ENCODE data around the gene ZNF280D. TPM values are rescaled to one million over a fixed set of nuclear protein-coding genes. Genes with fewer than 3 reads are reported as not detected.

ZNF280D gene
- total RNA-seq, 2 experiments from 2014 or later: 17.5 to 21.0 TPM

DNA sequence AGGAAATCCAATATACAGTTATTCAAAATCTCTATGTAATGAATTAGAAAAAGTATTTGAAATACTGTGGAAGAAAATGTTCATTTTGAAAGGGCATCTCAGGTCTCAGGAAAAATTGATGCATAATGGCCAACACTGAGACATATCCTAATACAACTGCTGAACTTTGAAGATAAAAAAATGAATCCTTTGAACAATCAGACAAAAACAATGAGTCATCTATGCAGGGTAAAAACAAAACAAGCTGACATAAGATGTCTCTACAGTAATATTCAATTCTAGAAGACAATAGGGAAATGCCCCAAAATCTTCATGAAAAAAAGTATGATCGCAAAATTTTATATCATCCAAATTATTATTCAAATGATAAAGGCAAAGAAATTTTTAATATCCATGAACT lies 34.0 kb upstream of the ZNF280D start:
- ChIA-PET CTCF (no interaction called here), POLR2A (no interaction called here)
- DNase-seq (no peak), ATAC-seq (no peak)
- H3K4me3 Mint-ChIP-seq: no peak overlapping the region
- no peaks in the 10 kb centered on the region for H3K36me3 Mint-ChIP-seq (ENCODE audit: low read depth)
- H3K27ac Mint-ChIP-seq: no peak overlapping the region
- H3K4me1 Mint-ChIP-seq (ENCODE audit: low read depth): peaks cover 16% of the 10 kb centered on the region
- no peaks in the 10 kb centered on the region for H3K9me3 Mint-ChIP-seq (ENCODE audit: insufficient read depth)
- H3K27me3 Mint-ChIP-seq (ENCODE audit: low read depth): peaks cover 7% of the 10 kb centered on the region

DNA sequence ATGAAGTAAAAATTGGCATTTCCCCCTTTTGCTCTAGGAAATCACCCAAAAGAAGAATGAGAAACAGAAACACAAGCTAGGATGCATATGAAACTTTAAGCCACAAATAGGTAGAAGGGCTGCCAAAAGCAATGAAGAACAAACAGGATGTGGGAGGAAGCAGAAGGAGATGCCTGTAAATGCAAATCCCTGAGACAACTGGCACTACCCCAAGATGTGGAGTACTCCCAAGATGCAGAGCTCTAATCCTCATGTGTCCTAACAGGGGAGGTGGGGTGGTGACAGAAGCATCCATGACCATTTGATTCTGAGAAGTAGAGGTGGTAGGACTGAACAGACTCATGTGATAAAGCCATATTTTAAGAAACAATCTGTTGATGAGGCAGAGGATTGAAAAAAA lies 31.9 kb upstream of the ZNF280D start:
- Mint-ChIP-seq H3K36me3 (ENCODE audit: low read depth) (no peaks in the 10 kb centered on the region), H3K9me3 (ENCODE audit: insufficient read depth) (no peaks in the 10 kb centered on the region), H3K27me3 (ENCODE audit: low read depth) (no peaks in the 10 kb centered on the region), H3K27ac (no peak overlapping the region), H3K4me1 (ENCODE audit: low read depth) (peaks cover 16% of the 10 kb centered on the region), H3K4me3 (no peak overlapping the region)
- ATAC-seq (no peak), DNase-seq (no peak)
- ChIA-PET CTCF (interaction anchor here (1.0 to 1.3 kb wide), 2 partner anchors 9 to 30 kb away, joined by 3 to 4 read pairs; no protein-coding TSS in a partner anchor), POLR2A (no interaction called here)

DNA sequence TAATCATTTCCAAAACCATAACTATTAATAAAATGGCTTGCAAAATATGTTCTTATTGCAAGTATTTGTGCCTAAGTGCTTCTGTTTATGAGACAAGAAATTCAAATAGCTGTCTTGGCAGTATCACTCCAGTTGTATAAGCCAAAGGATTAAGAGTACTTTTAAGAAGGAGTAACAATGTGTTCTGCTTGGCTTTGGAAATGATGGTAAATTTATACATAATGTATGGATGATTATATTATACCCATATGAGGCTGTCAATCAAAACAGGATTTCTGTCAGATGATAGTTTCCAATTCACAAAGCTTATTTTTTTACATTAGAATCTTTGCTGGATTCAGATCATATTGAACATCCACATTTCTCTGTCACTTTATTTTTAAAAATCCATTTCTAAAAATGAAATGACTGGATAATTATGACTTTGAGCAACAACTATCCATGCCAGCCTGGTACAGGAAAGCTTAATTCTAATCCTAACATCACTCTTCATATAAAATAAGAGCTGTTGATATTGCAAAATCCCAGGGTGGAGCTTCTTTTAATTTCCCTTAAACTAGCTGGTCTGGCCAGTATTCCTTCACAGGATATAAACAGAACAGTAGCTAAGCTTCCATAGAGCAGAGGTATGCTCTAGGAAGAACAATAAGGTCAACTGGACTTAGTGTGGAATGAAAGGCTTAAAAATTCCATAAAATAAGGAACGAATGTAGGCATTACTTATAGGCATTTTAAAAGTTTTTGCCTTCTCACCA lies 30.0 kb upstream of the ZNF280D start:
- DNase-seq: no peak
- Mint-ChIP-seq H3K4me1 (ENCODE audit: low read depth) (peaks cover 16% of the 10 kb centered on the region), H3K4me3 (no peak overlapping the region), H3K27me3 (ENCODE audit: low read depth) (peaks cover 2% of the 10 kb centered on the region), H3K9me3 (ENCODE audit: insufficient read depth) (no peaks in the 10 kb centered on the region), H3K27ac (no peak overlapping the region), H3K36me3 (ENCODE audit: low read depth) (no peaks in the 10 kb centered on the region)
- CTCF ChIA-PET: interaction anchor here (1.1 to 2.0 kb wide), 2 partner anchors 23 to 272 kb away, joined by 3 to 5 read pairs; no protein-coding TSS in a partner anchor
- POLR2A ChIA-PET: no interaction called here
- no peak for ATAC-seq

DNA sequence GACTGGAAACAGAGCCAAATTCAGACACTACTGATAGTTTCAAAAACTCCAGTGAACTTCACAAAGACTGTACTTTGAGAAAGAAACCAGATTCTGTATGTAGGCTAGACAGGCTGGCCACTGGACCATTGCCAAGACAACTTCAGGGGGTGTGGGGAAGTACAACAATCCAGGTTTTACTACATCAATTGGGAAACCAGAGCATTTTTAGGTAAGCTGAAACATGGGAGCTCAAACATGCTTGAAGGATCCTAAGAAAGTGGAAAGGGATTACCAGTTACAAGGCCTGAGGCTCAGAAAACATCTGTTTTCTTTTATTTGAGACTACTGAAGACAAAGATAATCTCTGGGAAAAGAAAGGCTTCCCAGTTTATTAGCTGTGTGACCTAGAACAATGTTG lies 26.9 kb upstream of the ZNF280D start:
- H3K36me3 Mint-ChIP-seq (ENCODE audit: low read depth): no peaks in the 10 kb centered on the region
- DNase-seq (no peak), ATAC-seq (no peak)
- ChIA-PET POLR2A (no interaction called here), CTCF (no interaction called here)
- H3K27ac Mint-ChIP-seq: no peak overlapping the region
- no peaks in the 10 kb centered on the region for H3K9me3 Mint-ChIP-seq (ENCODE audit: insufficient read depth)
- peaks cover 2% of the 10 kb centered on the region for H3K27me3 Mint-ChIP-seq (ENCODE audit: low read depth)
- no peak overlapping the region for H3K4me3 Mint-ChIP-seq
- peaks cover 6% of the 10 kb centered on the region for H3K4me1 Mint-ChIP-seq (ENCODE audit: low read depth)

DNA sequence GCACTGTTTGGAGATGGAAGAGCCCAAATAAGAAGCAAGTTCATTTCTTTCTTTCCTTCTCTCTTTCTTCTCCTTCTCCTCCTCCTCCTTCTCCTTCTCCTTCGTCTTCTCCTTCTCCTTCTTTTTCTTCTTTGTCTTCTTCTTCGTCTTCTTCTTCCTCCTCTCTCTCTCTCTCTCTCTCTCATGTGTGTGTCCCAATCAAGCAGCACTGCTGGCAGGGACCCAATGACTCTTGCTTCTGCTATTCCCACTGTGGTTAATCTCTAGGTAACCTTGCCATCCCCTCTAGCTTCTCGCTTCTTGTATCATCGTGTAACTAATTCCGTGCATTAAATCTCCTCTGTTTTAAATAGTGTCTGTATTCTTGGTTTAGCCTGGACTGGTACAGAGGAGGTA lies 26.1 kb upstream of the ZNF280D start:
- H3K9me3 Mint-ChIP-seq (ENCODE audit: insufficient read depth): no peaks in the 10 kb centered on the region
- ATAC-seq (no peak), DNase-seq (no peak)
- no peak overlapping the region for H3K4me3 Mint-ChIP-seq
- POLR2A ChIA-PET: no interaction called here
- H3K27ac Mint-ChIP-seq: no peak overlapping the region
- H3K4me1 Mint-ChIP-seq (ENCODE audit: low read depth): no peaks in the 10 kb centered on the region
- H3K27me3 Mint-ChIP-seq (ENCODE audit: low read depth): peaks cover 4% of the 10 kb centered on the region
- CTCF ChIA-PET: interaction anchor here (0.8 kb wide), 1 partner anchor 15 kb away, joined by 3 read pairs; no protein-coding TSS in a partner anchor
- H3K36me3 Mint-ChIP-seq (ENCODE audit: low read depth): no peaks in the 10 kb centered on the region

DNA sequence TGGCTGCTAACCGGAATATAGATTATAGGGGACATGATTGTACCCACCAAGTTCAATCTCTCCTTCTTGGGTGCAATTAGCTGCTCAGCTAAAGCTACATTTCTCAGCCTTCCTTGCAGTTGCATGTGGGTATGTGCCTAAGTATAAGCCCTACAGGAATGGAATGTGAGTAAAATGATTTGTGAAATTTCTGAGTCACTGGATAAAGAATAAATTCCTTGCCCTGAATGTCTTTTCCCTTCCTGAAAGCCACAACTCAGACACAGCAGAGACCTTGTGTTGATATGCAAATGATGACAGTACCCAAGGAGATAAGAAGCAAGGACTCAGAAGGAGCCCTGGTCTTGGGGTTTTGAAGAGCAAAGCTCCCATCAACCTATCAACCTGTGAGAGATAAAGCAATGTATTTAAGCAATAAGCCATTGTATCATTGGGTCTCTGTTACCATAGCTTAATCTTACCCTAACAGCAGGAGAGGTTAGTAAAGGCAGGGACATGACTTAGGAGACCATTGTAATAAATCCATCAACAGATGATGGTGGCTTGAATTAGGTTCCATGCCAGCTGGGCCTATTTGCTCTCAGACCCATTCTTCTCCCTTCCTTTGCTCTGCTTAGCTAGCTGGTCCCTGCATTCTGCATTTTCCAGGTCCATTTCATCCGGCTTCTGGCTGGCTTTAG lies 25.6 kb upstream of the ZNF280D start:
- H3K27ac Mint-ChIP-seq: no peak overlapping the region
- no peak for ATAC-seq
- H3K27me3 Mint-ChIP-seq (ENCODE audit: low read depth): peaks cover 4% of the 10 kb centered on the region
- no peaks in the 10 kb centered on the region for H3K4me1 Mint-ChIP-seq (ENCODE audit: low read depth)
- no peaks in the 10 kb centered on the region for H3K9me3 Mint-ChIP-seq (ENCODE audit: insufficient read depth)
- ChIA-PET POLR2A (interaction anchor here (1.0 kb wide), 1 partner anchor 15 kb away, joined by 3 read pairs; no protein-coding TSS in a partner anchor), CTCF (interaction anchor here (0.8 kb wide), 1 partner anchor 15 kb away, joined by 3 read pairs; no protein-coding TSS in a partner anchor)
- no peaks in the 10 kb centered on the region for H3K36me3 Mint-ChIP-seq (ENCODE audit: low read depth)
- H3K4me3 Mint-ChIP-seq: no peak overlapping the region
- DNase-seq: no peak

DNA sequence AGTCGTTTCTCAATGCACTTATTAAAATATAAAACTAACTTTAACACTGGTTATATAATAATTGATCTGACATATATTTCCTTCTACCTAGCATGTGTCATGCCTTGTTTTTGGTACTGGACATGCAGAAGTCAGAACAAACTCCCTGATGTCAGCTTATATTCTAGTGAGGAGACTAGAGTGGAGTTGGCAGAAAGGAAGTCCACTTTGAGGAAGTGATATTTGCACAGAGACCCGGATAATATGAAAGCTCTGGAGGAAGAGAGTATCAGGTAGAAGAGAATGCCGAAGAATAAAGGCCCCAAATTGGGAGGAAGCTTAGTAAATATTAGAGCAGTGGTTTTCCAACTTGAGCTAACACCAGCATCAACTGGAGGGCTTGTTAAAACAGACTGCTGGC lies 24.6 kb upstream of the ZNF280D start:
- Mint-ChIP-seq H3K4me1 (ENCODE audit: low read depth) (no peaks in the 10 kb centered on the region), H3K4me3 (no peak overlapping the region), H3K27me3 (ENCODE audit: low read depth) (peaks cover 4% of the 10 kb centered on the region), H3K36me3 (ENCODE audit: low read depth) (no peaks in the 10 kb centered on the region), H3K27ac (no peak overlapping the region), H3K9me3 (ENCODE audit: insufficient read depth) (no peaks in the 10 kb centered on the region)
- DNase-seq: no peak
- ChIA-PET CTCF (interaction anchor here (0.7 kb wide), 1 partner anchor 11 kb away, joined by 3 read pairs; no protein-coding TSS in a partner anchor), POLR2A (no interaction called here)
- no peak for ATAC-seq

DNA sequence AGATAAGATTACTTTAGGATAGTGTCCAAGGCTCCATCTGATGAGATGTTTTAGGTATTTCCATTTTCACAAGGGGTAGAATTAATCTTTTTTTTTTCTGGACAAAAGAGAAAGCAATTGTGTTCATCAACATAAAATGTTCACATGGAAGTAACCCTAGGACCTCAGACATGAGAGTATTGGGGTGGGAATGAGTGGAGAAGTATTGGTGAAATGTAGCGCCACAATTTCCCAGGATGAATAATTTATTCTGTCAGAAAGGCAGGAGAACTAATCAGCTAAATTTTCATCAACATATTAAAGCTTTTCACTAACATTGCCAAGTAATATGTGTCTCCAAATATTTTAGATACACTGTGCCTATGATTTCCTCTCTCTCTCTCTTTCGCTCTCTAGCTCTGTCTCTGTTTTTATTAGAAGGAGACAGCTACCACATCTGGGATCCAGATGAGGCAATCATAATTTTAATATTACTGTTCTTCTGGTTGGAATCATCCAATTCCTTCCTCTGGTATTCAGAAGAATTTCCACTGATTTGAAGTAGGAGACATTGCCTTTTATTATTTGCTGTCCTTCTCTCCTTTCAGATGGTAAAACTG lies 21.6 kb upstream of the ZNF280D start:
- no peak overlapping the region for H3K27ac Mint-ChIP-seq
- H3K4me1 Mint-ChIP-seq (ENCODE audit: low read depth): no peaks in the 10 kb centered on the region
- CTCF ChIA-PET: no interaction called here
- H3K9me3 Mint-ChIP-seq (ENCODE audit: insufficient read depth): peaks cover 3% of the 10 kb centered on the region
- POLR2A ChIA-PET: no interaction called here
- H3K4me3 Mint-ChIP-seq: no peak overlapping the region
- ATAC-seq: no peak
- H3K27me3 Mint-ChIP-seq (ENCODE audit: low read depth): peaks cover 4% of the 10 kb centered on the region
- H3K36me3 Mint-ChIP-seq (ENCODE audit: low read depth): no peaks in the 10 kb centered on the region
- no peak for DNase-seq

DNA sequence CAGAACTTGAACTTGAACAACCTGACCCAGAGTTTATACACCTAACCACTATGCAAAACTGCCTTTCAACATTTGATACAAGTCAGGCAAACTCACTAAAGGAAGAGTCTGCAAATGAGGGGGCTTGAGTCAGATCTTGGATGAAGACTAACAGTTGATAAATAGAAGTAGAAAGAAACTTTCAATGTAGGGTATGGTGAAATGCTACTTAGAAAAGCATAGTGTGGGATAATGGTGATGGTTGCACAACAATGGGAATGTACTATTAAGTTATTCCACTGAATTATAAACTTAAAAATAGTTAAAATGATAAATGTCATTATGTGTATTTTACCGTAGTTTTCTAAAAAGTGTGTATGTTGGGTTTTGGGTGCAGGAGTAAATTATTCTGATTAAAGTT lies 19.7 kb upstream of the ZNF280D start:
- Mint-ChIP-seq H3K4me3 (no peak overlapping the region), H3K27me3 (ENCODE audit: low read depth) (peaks cover 2% of the 10 kb centered on the region), H3K9me3 (ENCODE audit: insufficient read depth) (peaks cover 3% of the 10 kb centered on the region), H3K4me1 (ENCODE audit: low read depth) (no peaks in the 10 kb centered on the region), H3K27ac (no peak overlapping the region), H3K36me3 (ENCODE audit: low read depth) (no peaks in the 10 kb centered on the region)
- ChIA-PET POLR2A (no interaction called here), CTCF (no interaction called here)
- DNase-seq (no peak), ATAC-seq (no peak)

DNA sequence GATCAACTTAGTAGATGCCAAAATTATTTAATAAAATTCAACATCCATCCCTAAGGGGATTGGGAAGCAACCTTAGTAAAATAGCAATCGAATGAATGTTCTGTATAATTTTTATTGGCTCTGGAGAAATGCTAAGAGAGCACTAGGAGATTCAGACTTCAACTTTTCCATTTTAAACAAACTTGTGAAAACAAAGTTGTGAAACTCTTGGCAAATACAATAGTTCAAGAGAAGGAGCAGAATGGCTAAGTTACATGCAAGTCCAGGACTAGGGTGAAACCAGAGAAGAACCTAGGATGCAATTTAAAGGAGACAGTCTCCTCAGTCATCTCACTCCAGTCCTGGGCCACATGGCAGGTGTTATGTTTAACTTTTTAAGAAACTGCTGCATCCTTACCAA lies 16.7 kb upstream of the ZNF280D start:
- peaks cover 2% of the 10 kb centered on the region for H3K27me3 Mint-ChIP-seq (ENCODE audit: low read depth)
- DNase-seq (no peak), ATAC-seq (no peak)
- ChIA-PET POLR2A (no interaction called here), CTCF (no interaction called here)
- no peaks in the 10 kb centered on the region for H3K4me1 Mint-ChIP-seq (ENCODE audit: low read depth)
- no peaks in the 10 kb centered on the region for H3K36me3 Mint-ChIP-seq (ENCODE audit: low read depth)
- H3K27ac Mint-ChIP-seq: no peak overlapping the region
- H3K9me3 Mint-ChIP-seq (ENCODE audit: insufficient read depth): peaks cover 3% of the 10 kb centered on the region
- no peak overlapping the region for H3K4me3 Mint-ChIP-seq

DNA sequence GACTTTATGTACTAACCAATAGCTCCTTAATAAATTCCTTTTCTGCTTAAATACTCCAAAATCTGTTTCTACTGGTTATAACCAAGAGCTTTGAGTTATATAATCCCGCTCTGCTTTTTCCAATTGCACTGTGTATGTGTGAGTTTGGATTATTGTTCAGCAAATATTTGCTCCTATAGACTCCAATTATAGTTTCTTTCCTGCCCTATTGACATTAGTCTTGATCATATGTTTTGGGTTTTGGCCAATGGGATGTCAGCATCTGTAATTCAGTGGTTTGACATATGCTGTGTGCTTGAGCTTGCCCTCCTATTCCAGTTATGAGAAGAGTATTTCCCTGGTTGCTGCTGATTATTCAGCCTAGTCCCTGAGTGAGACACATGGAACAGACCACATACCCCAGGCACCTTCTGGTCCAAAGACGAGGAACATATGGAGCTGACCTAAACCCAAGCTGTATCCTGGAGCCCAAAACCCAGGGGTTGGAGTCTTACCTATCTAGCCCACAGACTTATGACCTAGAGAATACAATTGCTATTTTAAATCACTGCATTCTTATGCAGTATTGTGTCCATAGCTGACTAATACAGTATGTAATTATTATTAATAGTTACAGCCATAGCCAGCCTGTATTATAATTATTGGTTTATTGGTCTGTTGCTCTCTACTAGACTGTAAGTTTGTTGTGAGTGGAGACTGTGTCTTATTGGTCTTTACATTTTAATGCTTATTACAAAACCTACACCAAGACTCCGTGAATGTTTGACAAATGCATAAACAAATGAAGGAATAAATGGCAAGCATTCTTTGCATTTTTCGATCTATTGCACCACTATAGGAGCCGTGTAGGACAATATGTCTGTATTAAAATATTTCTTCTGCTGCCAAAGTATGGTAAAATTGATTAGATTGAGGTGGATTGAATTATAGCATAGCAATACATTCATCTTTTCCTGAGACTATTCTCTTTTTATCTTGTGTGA lies 11.7 kb upstream of the ZNF280D start:
- Mint-ChIP-seq H3K27me3 (ENCODE audit: low read depth) (peaks cover 7% of the 10 kb centered on the region), H3K27ac (no peak overlapping the region), H3K36me3 (ENCODE audit: low read depth) (no peaks in the 10 kb centered on the region), H3K9me3 (ENCODE audit: insufficient read depth) (no peaks in the 10 kb centered on the region), H3K4me3 (no peak overlapping the region), H3K4me1 (ENCODE audit: low read depth) (no peaks in the 10 kb centered on the region)
- ChIA-PET POLR2A (interaction anchor here (1.0 kb wide), 1 partner anchor 14 kb away, joined by 3 read pairs; no protein-coding TSS in a partner anchor), CTCF (interaction anchor here (1.5 kb wide), 1 partner anchor 14 kb away, joined by 3 read pairs; no protein-coding TSS in a partner anchor)
- no peak for ATAC-seq
- DNase-seq: no peak

All from activated CD8-positive, alpha-beta T cell treated with anti-CD3 and anti-CD28 coated beads, Interleukin-2, amount 10 ng/mL, durations not matched to agents 7 days and 5 days (primary cell).